ENCODE measurements around the gene CAMK1D.

The CAMK1D gene

DNA sequence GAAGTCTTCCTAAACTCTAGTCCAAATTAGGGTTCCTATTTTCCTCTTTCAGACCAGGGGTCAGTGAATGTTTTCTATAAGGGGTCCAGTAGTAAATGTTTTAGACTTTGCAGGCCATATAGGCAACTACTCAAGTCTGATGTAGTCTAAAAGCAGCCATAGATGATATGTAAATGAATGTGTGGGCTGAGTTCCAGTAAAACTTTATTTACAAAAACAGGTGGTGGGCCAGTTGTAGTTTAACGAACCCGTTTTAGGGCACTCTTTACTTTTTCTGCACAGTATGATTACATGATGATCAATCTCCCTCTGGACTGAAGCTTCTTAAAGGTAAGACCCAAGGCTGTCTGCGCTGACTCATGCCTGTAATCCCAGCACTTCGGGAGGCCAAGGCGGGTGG is 243.6 kb downstream of the CAMK1D start:
- no peak for DNase-seq (ENCODE audit: low read depth in 3 of 3)

DNA sequence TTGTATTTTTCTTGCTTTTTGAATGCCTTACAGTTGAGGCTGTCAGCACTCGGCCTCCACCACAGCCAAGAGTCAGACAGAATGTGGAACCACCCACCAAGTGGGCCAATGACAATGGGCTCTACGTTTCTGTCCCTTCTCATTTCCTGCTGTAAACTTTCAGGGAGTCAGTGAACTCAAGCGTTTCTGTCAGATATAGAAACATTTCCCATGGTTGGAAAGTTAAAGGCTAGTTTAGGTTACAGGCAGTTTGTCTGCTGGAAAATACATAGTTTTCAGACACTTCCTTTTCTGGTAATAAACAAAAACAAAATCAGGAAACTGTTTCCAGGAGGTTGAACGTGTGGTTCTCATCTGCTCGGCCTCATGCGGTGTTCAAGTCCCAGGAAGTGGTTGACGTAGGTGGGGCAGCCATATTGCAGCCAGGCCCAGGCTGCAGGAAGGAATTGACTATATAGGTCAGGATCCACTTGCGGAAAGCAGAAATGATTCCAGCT is 245.1 kb downstream of the CAMK1D start:
- peak in 1 of 3 experiments; percentile 23 for DNase-seq (ENCODE audit: low read depth in 3 of 3)

DNA sequence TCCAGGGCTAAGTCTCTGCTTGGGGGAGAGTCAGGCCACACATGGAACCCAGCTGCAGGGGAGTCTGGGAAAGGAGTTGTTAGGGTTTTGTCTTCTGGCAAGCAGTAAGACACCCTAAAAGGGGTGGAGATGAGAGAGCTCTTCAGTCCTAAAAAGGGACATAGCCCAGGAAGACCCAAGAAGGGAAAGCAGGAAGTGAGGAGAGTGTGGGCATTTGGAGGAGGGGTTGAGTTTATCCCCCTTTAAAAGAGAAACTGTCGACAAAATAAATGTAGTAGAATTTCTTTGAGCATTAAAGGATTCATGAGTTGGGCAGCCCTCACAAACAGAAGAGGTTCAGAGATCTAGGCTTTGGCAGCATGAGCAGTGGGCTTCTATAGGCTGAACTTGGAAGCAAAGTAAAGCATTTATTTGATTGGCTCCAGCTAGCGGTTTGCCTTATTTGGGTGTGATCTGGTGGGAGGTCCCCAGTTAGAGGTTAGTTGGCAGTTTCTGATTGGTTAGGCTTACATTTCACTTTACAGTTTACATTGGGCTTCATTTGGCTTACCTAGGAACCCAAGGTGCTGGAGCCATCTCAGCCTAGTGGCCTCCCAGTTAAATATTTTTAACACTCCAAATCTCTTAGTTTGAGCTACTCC is 246.7 kb downstream of the CAMK1D start:
- no peak for DNase-seq (ENCODE audit: low read depth in 3 of 3)

DNA sequence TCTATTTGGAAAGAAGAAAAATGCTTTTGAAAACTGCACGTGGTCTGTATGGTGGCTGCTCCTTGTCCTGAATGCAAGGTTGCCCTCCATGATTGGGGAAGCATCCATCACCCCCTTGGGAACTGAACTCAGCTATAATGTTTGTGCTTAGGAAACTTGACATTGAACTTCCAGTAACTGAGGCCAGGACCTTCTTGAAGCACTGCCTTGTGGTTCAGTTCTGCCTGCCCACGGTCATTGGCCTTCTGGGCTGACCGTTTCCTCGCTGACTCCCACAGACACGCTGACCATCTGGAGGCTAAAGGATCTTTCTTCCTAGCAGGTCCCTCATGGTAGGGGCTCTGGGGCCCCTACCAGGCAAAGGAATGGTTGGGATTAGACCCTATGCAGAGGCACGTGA is 247.8 kb downstream of the CAMK1D start:
- no peak for DNase-seq (ENCODE audit: low read depth in 3 of 3)

DNA sequence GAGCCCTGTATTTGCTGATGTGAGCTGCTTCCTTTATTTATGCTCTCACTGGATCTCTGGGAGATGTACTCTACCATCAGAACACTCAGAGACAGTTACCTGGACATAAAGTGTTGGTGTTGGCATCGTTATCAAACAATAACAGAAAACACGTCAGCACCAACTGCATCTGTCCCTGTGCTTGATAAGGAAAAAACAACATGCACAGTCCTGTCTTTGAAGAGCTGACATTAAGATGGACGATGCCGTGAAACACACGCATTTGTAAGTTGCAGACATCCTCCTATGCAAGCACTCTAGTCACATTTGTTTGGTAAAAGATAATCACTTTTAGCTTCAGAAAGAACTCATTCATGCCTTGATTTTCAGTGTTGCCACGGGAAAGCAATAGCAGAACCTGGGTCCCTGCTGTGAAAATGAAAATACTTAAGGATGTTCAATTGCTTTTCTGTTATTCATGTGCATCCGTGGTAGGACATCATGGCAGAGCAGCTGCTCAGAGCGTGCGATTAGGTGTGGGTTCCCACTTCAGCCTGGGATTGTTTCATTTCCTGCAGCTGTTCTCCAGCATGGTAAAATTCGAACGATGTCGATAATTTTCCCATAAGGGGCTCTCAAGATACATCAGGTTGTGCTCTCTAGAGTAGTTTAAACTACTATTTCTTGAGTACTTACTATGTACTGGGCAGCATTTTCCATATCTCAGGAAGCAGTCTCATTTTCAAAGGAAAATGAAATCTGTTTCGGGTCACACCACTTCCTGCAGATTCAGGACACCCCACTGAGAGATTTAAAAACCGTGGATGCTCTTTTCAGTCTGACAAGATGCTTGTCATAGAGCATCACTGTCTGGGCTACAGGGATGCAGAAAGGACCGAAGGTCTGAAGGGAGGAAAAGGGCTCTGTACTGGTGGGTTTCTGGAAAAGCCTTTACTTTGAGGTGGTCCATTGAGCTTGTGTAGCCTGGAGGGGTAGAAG is 248.7 kb downstream of the CAMK1D start:
- no peak for DNase-seq (ENCODE audit: low read depth in 3 of 3)

DNA sequence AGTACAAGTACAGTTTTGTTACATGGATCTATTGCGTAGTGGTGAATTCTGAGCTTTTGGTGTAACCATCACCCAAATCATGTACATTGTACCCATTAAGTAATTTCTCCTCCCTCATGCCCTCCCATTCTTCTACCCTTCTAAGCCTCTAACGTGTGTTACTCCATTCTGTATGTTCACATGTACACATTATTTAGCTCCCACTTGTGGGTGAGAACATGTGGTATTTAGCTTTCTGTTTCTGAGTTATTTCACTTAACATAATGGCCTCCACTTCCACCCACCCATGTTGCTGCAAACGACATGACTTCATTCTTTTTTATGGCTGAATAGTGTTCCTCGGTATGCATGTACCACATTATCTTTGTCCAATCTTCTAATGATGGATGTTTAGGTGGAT is 251.3 kb downstream of the CAMK1D start:
- no peak for DNase-seq (ENCODE audit: low read depth in 3 of 3)

DNA sequence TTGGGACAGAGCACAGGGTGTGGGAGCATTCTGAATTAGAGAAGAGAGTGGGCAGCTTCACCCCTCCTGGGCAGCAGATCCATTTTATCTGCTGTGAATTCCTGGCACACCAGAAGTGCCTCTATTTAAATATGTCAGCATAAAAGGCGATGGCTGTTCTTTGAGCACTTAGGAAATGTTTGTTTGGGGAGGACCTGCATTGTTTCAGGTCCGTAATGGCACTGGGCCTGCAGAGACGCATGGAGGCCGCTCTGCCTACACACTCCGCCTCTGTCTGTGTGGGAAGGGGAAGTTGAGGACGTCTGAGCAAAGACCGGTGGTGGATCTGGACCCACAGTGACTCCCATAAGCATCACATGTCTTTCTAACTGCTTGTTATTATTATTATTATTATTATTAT is 253.2 kb downstream of the CAMK1D start:
- no peak for DNase-seq (ENCODE audit: low read depth in 3 of 3)

DNA sequence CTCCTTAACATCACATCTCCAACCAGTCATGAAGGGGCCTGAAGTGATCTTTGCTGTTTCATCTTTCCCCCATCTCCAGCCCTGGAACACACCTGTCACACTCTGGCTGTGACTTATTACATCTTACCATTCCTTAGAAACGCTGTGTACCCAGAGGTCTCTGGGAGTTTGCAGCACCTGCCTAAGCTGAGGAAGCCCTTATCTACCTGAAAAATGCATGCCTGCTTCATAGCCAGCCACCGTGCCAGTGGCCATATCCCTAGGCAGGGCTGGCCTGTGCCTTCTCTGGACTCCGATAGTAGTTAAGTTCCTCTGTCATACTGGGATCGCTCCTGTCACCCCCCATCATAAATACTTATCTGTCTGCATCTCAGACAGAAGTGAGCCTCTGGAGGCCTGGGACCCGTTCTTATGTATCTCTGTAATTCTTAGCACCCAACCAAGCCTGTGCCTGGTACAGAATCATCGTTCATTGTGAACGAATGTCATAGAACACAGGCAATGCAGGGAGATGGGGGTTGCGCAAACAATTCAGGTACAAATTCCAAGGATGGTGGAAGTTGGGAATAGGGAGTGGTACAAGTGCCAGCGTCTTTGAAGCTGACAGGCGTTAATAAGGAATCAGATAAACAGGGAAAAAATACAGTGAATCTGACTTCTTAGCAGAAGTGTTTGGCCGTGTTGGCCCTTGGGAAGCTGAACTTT is 254.6 kb downstream of the CAMK1D start:
- no peak for DNase-seq (ENCODE audit: low read depth in 3 of 3)

DNA sequence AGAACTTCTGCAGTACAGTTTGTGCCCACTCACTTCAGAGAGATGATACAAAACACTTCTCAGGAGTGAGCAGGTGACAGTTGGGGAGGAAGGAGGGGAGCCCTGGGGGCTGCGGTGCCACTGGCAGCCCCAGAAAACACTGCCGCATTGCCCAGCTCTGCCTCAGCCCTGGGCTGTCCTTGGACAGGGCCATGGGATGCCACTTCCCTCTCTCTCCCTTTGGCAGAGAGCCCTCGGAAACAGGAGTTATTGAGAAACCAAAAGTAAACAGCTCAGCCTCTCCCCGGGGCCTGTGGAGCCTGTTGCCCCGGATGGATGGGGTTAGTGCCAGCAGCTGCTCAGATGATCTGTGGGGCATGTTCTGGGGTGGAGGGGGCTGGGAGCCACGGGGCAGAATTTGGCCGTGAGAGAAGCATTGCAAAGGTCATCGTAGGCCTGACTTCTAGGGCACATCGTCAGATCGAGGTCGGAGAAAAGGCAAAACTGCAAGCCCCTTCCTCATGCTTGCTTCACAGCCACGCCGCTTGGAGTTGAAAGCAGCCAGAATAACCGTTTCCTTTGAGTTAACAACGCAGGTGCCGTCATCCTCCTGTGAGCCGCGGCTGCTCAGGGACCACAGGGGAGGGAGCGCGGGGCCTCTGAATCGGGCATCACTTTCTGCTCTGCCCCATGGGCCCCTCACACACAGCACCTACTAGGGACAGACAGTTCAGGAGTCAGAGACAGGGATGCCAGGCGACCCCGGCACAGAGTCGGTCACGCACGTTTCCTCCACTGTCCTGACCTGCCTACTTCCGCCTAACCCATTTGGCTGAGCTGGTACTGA is 256.4 kb downstream of the CAMK1D start:
- DNase-seq (ENCODE audit: low read depth in 3 of 3): peak in 1 of 3 experiments; percentile 40

DNA sequence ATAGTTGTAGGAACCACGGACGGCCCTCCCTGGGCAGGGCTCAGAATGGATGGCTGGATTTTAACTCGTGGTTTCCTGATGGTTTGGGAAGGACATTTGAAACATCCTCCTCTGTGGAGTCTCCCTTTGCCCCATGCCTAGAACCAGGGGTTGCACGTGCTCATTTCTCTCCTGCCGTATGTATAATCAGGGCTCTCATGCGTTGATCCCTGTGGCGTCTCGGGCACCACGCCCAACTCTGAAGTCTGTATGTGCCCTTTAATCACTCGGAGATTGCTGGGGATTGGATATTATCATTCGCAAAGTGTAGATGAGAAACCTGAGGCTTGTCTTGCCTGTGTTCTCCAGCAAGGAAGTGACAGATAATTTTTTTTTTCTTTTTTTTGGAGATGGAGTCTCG is 257.1 kb downstream of the CAMK1D start:
- DNase-seq (ENCODE audit: low read depth in 3 of 3): no peak

DNA sequence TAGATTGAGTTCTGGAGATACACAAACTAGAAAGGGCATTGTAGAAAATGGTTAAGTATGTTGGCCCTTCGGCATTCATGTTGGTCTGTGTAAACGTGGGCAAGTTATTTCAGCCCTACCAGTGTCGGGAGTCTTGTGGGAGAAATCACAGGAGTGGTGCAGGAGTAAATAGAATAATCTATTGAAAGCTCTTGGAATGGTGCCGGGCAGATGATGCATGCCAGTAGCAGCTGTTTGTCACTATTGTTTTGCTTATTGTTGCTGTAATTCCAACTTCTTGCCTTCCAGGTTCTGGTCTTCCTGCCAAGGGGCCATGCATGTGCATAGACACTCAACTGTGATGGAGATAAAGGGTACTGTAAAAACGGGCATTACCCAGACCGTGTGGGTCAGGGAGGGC is 259.4 kb downstream of the CAMK1D start:
- no peak for DNase-seq (ENCODE audit: low read depth in 3 of 3)

DNA sequence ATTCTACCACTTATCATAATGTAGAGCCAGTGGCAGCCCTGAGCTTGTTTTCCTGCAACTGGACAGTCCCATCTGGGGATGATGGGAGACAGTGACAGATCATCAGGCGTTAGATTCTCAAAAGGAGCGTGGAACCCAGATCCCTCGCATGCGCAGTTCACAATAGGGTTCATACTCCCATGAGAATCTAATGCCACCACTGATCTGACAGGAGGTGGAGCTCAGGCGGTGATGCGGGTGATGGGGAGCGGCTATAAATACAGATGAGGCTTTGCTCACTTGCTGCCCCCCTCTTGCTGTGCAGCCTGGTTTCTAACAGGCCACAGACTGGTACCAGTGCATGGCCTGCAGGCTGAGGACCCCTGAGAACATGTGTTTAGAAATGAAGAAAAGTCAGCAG is 260.1 kb downstream of the CAMK1D start:
- no peak for DNase-seq (ENCODE audit: low read depth in 3 of 3)

DNA sequence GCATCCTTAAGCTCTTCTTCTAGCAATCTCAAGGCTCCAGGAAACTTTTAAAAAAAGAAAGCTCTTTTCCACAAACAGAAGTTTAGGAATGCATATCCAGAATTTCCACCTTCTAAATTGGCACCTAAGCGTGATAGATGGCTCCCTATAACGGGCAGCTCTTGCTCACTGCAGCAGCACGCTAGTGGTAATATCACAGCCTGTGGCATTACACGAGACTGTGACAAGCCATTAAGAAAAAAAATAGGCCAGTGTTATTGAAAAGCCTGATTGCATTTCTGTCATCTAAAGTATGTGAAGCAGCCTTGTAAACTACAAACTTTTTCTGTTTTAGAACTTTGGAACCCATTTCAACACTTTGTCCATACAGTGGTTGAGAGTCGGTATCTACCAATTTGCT is 263.8 kb downstream of the CAMK1D start:
- DNase-seq (ENCODE audit: low read depth in 3 of 3): no peak

DNA sequence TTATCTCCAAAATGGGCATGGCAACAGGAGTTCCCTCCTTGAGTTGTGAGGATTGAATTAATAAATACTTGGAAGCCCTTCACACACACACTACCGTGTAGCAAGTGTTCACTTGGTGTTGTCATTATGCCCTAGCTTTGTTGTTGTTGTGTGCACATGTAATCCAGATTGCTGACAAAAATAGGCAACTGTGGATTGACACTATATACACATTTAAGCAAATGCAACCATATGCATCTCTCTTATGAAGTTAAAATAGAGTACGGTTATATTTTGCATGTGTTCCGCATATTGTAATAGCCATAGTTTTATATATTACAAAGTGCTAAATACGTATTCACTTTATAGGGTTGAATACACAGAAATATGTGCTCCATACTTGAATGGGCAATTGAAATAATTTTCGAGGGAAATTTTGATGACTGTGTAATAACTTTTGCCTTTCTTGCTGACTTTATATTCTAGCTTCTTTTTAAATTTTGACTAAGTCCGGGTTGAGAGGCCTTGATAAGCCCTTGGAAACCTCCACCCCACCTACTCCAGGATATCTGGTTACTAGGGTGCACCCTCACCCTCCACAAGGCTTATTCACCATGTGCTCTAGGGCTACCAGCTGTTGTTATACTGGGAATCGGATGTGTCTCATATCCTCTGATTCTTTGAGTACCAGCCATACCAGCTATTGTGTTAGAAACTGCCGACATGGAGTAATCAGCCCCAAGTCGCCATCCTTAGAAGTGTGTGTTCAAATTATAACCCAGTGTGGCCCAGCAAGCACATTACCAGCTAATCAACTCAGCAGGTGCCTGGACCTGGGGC is 265.0 kb downstream of the CAMK1D start:
- no peak for DNase-seq (ENCODE audit: low read depth in 3 of 3)

DNA sequence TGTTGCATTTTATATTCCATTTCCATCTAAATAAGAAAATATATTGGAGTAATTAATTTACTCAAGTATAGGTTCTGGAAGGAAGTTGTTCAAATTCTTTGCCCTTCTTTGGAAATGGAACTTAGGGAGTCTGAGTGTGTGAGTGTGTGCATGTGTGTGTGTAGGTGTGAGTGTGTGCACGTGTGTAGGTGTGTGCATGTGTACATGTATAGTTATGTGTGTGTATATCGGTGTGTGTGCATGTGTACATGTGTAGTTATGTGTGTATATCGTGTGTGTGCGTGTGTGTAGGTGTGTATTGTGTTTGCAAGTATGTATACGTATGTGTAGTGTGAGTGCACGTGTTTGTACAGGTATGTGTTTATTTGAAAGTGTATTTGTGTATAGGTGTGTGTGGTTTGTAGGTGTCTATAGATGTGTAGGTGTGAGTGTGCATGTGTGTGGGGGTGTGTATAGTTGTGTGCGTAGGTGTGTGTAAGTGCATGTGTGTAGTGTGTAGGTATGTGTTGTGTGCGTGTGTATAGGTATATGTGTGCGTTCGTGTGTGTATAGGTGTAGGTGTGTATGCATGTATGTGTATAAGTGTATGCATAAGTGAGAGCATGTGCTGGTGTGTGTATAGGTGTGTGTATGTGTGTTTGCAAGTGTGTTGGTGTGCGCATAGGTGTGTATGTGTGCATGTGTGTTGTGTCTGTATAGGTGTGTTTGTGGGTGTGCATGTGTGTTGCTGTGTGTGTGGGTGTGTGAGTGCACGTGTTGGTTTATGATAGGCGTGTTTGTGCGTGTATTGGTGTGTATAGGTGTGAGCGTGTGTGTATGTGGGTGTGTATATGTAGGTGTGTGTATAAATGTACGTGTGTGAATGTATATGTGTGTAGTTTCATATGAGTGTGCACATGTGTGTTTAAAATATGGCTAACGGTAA is 266.2 kb downstream of the CAMK1D start:
- no peak for DNase-seq (ENCODE audit: low read depth in 3 of 3)

DNA sequence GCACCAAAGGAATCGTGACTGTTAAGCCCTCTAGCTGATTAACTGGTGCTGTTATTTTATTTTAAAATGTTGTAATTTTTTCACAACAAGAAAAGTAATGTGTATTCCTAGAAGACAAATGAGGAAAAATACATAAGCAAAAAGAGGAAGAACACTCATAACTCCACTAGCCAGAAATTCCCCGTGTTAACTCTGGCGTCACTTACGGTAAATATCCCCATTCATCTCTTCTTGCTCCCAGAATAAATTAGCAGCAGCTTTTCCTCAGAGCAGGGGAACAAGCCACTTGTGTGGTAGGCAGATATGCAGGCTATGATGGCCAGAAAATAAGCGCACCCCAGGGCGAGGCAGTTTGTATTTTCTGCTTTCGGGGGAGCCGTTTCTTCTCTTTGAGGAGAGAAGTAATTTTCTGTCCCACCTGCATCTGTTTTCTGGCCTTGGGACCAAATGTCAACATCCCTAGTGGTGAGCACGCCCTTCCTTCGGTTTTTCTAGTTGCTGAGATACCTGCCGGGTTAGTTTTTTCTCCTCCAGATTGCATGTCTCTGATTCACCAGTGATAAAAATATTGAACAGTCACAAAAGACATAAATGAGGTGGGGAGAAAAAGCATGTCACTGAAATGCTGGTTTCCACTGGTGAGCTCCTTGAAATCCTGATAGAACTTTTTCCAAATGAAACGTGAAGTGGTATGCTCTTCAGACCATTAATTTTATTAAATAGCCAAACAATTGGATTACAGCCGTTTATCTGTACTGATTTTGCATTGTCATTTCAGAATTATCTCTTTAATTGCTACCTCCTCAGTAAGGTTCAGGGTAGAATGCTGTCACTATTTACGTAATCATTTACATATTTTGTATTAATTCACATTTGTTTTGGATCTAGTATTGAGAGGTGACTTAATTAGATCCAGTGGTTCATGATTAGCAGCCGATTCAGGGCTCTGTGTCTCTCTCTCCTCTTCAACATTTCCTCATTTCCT is 268.1 kb downstream of the CAMK1D start:
- no peak for DNase-seq (ENCODE audit: low read depth in 3 of 3)

DNA sequence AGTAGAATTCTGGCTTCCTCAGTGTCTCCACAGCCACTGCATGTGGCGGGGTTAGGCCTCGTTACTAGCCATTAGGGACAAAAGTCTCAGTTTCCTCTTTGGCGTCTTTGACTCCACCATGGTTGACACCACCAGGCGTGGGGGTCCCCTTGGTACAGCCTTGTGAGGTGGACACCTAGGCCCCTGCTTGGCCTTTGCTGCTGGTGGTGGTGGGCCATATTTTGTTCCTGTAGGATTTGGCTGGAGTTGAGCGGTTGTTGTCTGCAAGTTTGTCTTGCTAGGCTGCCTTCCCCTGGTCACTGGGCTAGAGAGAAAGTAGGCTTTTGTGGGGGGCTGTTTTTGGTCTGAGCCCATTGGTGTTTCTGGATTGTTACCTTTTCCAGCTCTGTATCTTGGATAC is 272.7 kb downstream of the CAMK1D start:
- no peak for DNase-seq (ENCODE audit: low read depth in 3 of 3)

DNA sequence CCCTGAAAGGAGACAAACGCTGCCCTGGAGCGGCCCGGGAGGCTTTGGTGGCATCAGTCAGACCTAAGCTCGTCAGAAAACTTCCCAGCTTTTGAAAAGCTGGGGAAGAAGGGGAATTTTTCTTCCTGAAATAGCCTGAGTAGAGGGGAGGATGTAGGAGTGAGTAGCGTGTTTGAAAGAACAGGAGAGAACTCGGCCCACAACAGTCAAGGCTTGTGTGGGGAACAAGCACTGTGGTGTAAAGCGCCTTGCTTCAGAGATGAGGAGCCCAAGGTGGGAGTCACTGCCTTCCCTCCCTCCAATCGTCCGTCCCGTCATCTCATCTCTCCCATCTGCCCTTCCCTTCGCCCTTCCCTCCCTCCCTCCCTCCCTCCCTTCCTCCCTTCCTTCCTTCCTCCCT is 273.3 kb downstream of the CAMK1D start:
- DNase-seq (ENCODE audit: low read depth in 3 of 3): no peak

Measured in stimulated activated CD4-positive, alpha-beta T cell treated with anti-CD3 and anti-CD28 coated beads, TNF-alpha, amount 100 ng/mL, for 24 hours (primary cell).